GM12878 (cell line): ENCODE results near the gene ZNHIT1. TPM values are rescaled to one million over a fixed set of nuclear protein-coding genes. Genes with fewer than 3 reads are reported as not detected.

Experiments used
- ATAC-seq: fragments of 200-7000 bp; cut with Tn5 transposase; 3 replicates; pipeline ENCODE4 v1.9.1; 2020; ENCODE audit warnings: mild to moderate bottlenecking, moderate library complexity
- BruUV-seq: library from RNA; stranded (reverse); fragments of 400-500 nt; replicated peaks from 2 replicates; lab custom pipeline; 2021; lab: Mats Ljungman, UMichigan
- CTCF ChIA-PET: fragments of 300-600 bp; sonication (Branson Sonifier 250); formaldehyde crosslinking; extraction: SDS; loops from one replicate; lab custom pipeline; 2021; ENCODE audit warnings: inconsistent platforms; lab: Yijun Ruan, JAX
- POLR2A ChIA-PET: fragments of 350-600 bp; formaldehyde crosslinking; extraction: SDS; loops from one replicate; lab custom pipeline; 2021; ENCODE audit warnings: inconsistent platforms; lab: Charles Lee
- RAD21 ChIA-PET: fragments of 300-600 bp; sonication (Branson Sonifier 250); formaldehyde crosslinking; loops from one replicate; lab custom pipeline; 2023; ENCODE audit warnings: antibody characterized with exemption; ENCODE audit not compliant: unreplicated experiment; lab: Charles Lee
- SMC1A ChIA-PET: fragments of 300-600 bp; sonication (Branson Sonifier 250); formaldehyde crosslinking; loops from one replicate; lab custom pipeline; 2023; ENCODE audit not compliant: unreplicated experiment, uncharacterized antibody; lab: Charles Lee
- DNase-seq: peaks from one replicate; pipeline ENCODE4 v3.0.0-alpha.2; 2011; ENCODE audit warnings: low read depth, low spot score
- FAIRE-seq: peaks from 3 replicates; lab custom pipeline; 2011; peaks lifted over from hg19 to GRCh38; lab: Jason Lieb, UNC
- H2AFZ ChIP-seq: 2 replicates; pipeline ENCODE4 v1.6.0; 2011; ENCODE audit warnings: low read depth, low read length, control low read depth; ENCODE audit not compliant: control insufficient read depth
- H3K27ac ChIP-seq: 2 replicates; pipeline ENCODE4 v1.5.1; 2011; ENCODE audit warnings: control low read depth; ENCODE audit not compliant: control insufficient read depth, insufficient read depth
- H3K27me3 ChIP-seq, 2 experiments: replicated peaks in 1 of 2; 2 replicates each; pipeline versions ENCODE4 v1.6.0 to v1.6.1; 2011; ENCODE audit warnings: low read length in 1 of 2; ENCODE audit not compliant: control insufficient read depth in 2 of 2, insufficient read depth in 2 of 2
- H3K36me3 ChIP-seq, 2 experiments: 2 replicates each; pipeline ENCODE4 v1.5.1; 2011; ENCODE audit warnings: low read length in 1 of 2; ENCODE audit not compliant: control insufficient read depth in 2 of 2, insufficient read depth in 2 of 2
- H3K4me1 ChIP-seq: 2 replicates; pipeline ENCODE4 v1.6.1; 2011; ENCODE audit warnings: mild to moderate bottlenecking, low read length, moderate library complexity, mixed read lengths; ENCODE audit not compliant: control insufficient read depth, insufficient read depth
- H3K4me2 ChIP-seq: 2 replicates; pipeline ENCODE4 v1.6.0; 2011; ENCODE audit warnings: control low read depth; ENCODE audit not compliant: control insufficient read depth, insufficient read depth
- H3K4me3 ChIP-seq: fragments of 200-600 bp; sonication (generic); 2 replicates; pipeline ENCODE4 v1.5.1; 2016
- H3K79me2 ChIP-seq: 2 replicates; pipeline ENCODE4 v1.6.0; 2011; ENCODE audit warnings: low read length; ENCODE audit not compliant: control insufficient read depth, insufficient read depth
- H3K9ac ChIP-seq: 2 replicates; pipeline ENCODE4 v1.8.0; 2011; ENCODE audit warnings: low read length, control low read depth, mixed read lengths; ENCODE audit not compliant: control insufficient read depth, insufficient read depth
- H3K9me3 ChIP-seq: replicated peaks from 3 replicates; pipeline ENCODE4 v1.5.1; 2011; ENCODE audit warnings: mild to moderate bottlenecking, low read length; ENCODE audit not compliant: control insufficient read depth, insufficient read depth
- H4K20me1 ChIP-seq: 2 replicates; pipeline ENCODE4 v1.6.0; 2011; ENCODE audit not compliant: control insufficient read depth, insufficient read depth
- BMI1 ChIP-seq: fragments of 450-650 bp; IDR thresholded peaks from 2 replicates; pipeline ENCODE4 v1.6.1; 2016; ENCODE audit warnings: mild to moderate bottlenecking, moderate library complexity, borderline replicate concordance
- CBX5 ChIP-seq: sonication (generic); IDR thresholded peaks from 2 replicates; pipeline ENCODE4 v1.6.1; 2016; ENCODE audit warnings: low read depth, moderate library complexity, mild to moderate bottlenecking, inconsistent platforms
- CEBPB ChIP-seq, 2 experiments: fragments of 150-350 bp in 1 of 2; IDR thresholded peaks; 2 replicates each; pipeline ENCODE4 v1.6.1; 2012 to 2014; ENCODE audit warnings: low read depth in 2 of 2, low read length in 2 of 2, borderline replicate concordance in 1 of 2, inconsistent platforms in 1 of 2
- CUX1 ChIP-seq: IDR thresholded peaks from 2 replicates; pipeline ENCODE4 v1.6.1; 2012; ENCODE audit warnings: improper control_type of control experiment, low read depth, low read length; ENCODE audit not compliant: insufficient replicate concordance
- EED ChIP-seq: sonication (generic); IDR thresholded peaks from 2 replicates; pipeline ENCODE4 v1.6.1; 2016; ENCODE audit warnings: antibody characterized with exemption, low read depth
- EGR1 ChIP-seq, 2 experiments: IDR thresholded peaks; 1 replicate in 1 of 2; 2 replicates in 1 of 2; pipeline ENCODE4 v1.6.1; 2011 to 2012; ENCODE audit warnings: low read depth in 2 of 2, low read length in 2 of 2, borderline replicate concordance in 1 of 2, mild to moderate bottlenecking in 1 of 2, moderate library complexity in 1 of 2
- FOS ChIP-seq: IDR thresholded peaks from 3 replicates; pipeline ENCODE4 v1.6.1; 2011; ENCODE audit warnings: borderline replicate concordance; ENCODE audit not compliant: insufficient read length; ENCODE audit errors: extremely low read depth
- PBX3 ChIP-seq: IDR thresholded peaks from 2 replicates; pipeline ENCODE4 v1.6.1; 2011; ENCODE audit warnings: mild to moderate bottlenecking, low read depth, low read length, moderate library complexity; ENCODE audit not compliant: insufficient replicate concordance
- ZNF207 ChIP-seq: fragments of 450-650 bp; IDR thresholded peaks from 2 replicates; pipeline ENCODE4 v1.6.1; 2014; ENCODE audit warnings: antibody characterized with exemption, mild to moderate bottlenecking, borderline replicate concordance
- ZNF384 ChIP-seq: IDR thresholded peaks from 2 replicates; pipeline ENCODE4 v1.6.1; 2012; ENCODE audit warnings: low read depth, mild to moderate bottlenecking, low read length, improper control_type of control experiment, borderline replicate concordance
- WGBS: methylation state at CpG from one replicate; pipeline ENCODE4 v1.1.6; 2016; ENCODE audit warnings: low lambda C conversion rate; ENCODE audit not compliant: insufficient replicate concordance, insufficient coverage; ENCODE audit errors: missing lambda C conversion rate; 5-methylcytosine and 5-hydroxymethylcytosine counted together
- in situ Hi-C: fragments of 300-500 bp; cut with MboI; formaldehyde crosslinking; loops from 9 replicates; pipeline ENCODE4 v1.14.3; 2018; ENCODE audit warnings: mixed read lengths
- intact Hi-C: fragments of 100-400 bp; cut with micrococcal nuclease; formaldehyde crosslinking; loops from one replicate; pipeline ENCODE4 v1.14.2; 2022; ENCODE audit not compliant: unreplicated experiment
- polyA plus RNA-seq, 11 experiments: library from polyadenylated mRNA; depleted of rRNA in 4 of 11; unstranded in 6 of 11; stranded (reverse) in 5 of 11; fragments of >200 nt; fragmentation: Nextera tagmentation in 4 of 11; fragmentation: Illumina TruSeq in 1 of 11; extraction: Ambion mirVana in 4 of 11; extraction: Trizol in 1 of 11; gene quantifications; 1 replicate in 1 of 11; 2 replicates in 10 of 11; pipeline versions ENCODE4 v1.2.1 to v1.2.3, GENCODE V29; 2011 to 2016; ENCODE audit warnings: inconsistent platforms in 2 of 11, missing spikeins in 2 of 11, low read depth in 1 of 11
- total RNA-seq, 4 experiments: library from RNA; depleted of rRNA in 3 of 4; stranded (reverse); fragments of >200 nt in 3 of 4; fragmentation: Illumina TruSeq in 1 of 4; extraction: Trizol in 1 of 4; gene quantifications; 2 replicates each; pipeline versions ENCODE4 v1.2.1 to v1.2.3, GENCODE V29; 2013 to 2021

ZNHIT1 gene
- total and polyA plus RNA-seq, 10 of the 15 experiments (the other 5 are each of a cell fraction or from before 2014, with no cell fraction given), result 3.8 to 79.2 (median 44.5) TPM

GRCh38 chr7:101177644-101178043, 40.3 kb upstream of the ZNHIT1 start (continued):
- TF ChIP-seq CUX1 (no peak), CEBPB (IDR thresholded peaks at IDR 0.05; ENCODE audit: borderline replicate concordance in 1 of 2, low read depth in 2 of 2, low read length in 2 of 2) (no peak)

GRCh38 chr7:101179117-101179516, 38.8 kb upstream of the ZNHIT1 start:
- Histone ChIP-seq H3K9ac (no peak overlapping the region), H3K36me3 (no peaks in the 10 kb centered on the region), H3K79me2 (no peaks in the 10 kb centered on the region), H3K4me3 (no peak overlapping the region), H2AFZ (no peak overlapping the region), H3K9me3 (no peaks in the 10 kb centered on the region), H3K4me1 (no peaks in the 10 kb centered on the region), H4K20me1 (no peaks in the 10 kb centered on the region), H3K27ac (no peak overlapping the region), H3K4me2 (no peak overlapping the region), H3K27me3 (peaks cover 8 to 14% of the 10 kb centered on the region in 2 experiments)
- RAD21 ChIA-PET, result no interaction called here
- SMC1A ChIA-PET, result no interaction called here
- WGBS, result 3% methylated on average over 15 of the region's 20 CpGs
- ATAC-seq, result no peak
- in situ Hi-C loops, result no loop called here
- no peak for TF ChIP-seq CBX5
- TF ChIP-seq ZNF384, result peak; percentile 56; the same call in 1 of the 2 replicates
- TF ChIP-seq FOS, result no peak
- TF ChIP-seq BMI1, result no peak
- no peak for TF ChIP-seq EED
- no peak for TF ChIP-seq EGR1 (IDR thresholded peaks at IDR 0.05; ENCODE audit: borderline replicate concordance in 1 of 2, low read depth in 2 of 2, low read length in 2 of 2)
- TF ChIP-seq PBX3, result no peak
- no peak for TF ChIP-seq ZNF207
- POLR2A ChIA-PET, result interaction anchor here (0.6 kb wide), 1 partner anchor 99 kb away, joined by 7 read pairs; no protein-coding TSS in a partner anchor
- CTCF ChIA-PET, result interaction anchor here (0.8 to 1.9 kb wide), 2 partner anchors 14 to 35 kb away, joined by 3 to 6 read pairs; no protein-coding TSS in a partner anchor
- FAIRE-seq, result no peak
- intact Hi-C loops, result no loop called here
- DNase-seq, result no peak
- no TSS peak for BruUV-seq
